Measurements from ENCODE around the gene PDLIM5.

- TF ChIP-seq CTCF (IDR thresholded peaks at IDR 0.05), result no peak
- no peak for TF ChIP-seq POLR2A (IDR thresholded peaks at IDR 0.05)
- TF ChIP-seq POLR2AphosphoS5 (IDR thresholded peaks at IDR 0.05), result no peak
- no peak for TF ChIP-seq EP300 (IDR thresholded peaks at IDR 0.05)
These were observed 228.6 kb downstream of the PDLIM5 start for GRCh38 chr4:94680176-94680862.

Data from suprapubic skin (tissue), 4 donors.